NCI-H526 treated with DMSO at 0.1 percent for 48 hours (cell line): ENCODE measurements around the gene TMBIM6.
"Not testable (repeated sequence)": the region's sequence is repeated elsewhere in the genome, so short reads cannot be mapped to it uniquely, and the experiment has no call there.

ENCODE experiments used
- DNase-seq: peaks from one replicate; lab custom pipeline; 2025; lab: John Stamatoyannopoulos, UW

TMBIM6 gene

GRCh38 chr12:49730050-49730449 lies 11.3 kb upstream of the TMBIM6 start:
- no peak for DNase-seq

DNA sequence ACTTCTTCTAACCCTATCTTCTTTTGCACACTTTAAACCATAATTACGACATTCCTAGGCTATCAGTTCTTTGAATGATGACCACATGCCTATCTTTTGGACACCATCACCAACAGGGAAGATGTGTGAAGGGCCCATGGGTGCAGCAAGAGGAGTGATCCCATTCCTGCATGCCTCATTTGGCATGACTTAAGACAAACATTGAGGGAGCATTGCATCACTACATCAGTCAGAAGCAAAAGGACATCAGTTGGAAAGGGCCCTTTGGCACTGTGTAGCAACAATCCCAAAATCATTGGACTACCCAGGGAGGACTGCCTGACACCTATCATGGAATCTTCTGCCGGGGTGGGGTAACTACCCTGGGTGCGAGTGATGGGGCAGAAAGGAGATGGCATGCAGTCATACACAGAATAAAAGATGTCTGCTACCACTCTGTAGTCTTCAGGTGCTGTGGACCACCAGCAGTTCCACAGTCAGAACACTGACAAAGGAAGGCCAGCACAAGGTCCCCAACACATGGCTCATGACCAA lies 10.7 kb upstream of the TMBIM6 start:
- no peak for DNase-seq

GRCh38 chr12:49733219-49734017 lies 7.9 kb upstream of the TMBIM6 start:
- DNase-seq = no peak

DNA sequence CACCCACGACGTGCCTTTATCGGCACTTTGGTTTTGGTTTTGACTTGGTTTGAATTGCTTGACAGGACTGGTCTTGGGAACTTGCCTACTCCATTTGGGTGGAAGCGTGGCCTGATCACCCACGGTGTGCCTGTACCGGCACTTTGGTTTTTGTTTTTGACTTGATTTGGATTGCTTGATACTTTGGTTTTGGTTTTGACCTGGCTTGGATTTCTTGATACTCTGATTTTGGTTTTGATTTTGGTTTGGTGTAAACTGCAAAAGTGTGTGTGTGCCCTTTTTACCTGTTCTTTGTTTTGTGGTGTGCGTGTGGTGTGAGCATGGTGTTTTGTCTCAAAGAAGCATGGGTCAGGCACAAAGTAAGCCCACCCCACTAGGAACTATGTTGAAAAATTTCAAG lies 6.5 kb upstream of the TMBIM6 start:
- DNase-seq = not testable (repeated sequence)

- DNase-seq = not testable (repeated sequence)
Observed at GRCh38 chr12:49738721-49739120, 2.6 kb upstream of the TMBIM6 start.

- DNase-seq = not testable (repeated sequence)
Observed at GRCh38 chr12:49740277-49740676, 1.1 kb upstream of the TMBIM6 start.

GRCh38 chr12:49741882-49742620 lies 694 bp downstream of the TMBIM6 start:
- DNase-seq = no peak

- no peak for DNase-seq
Observed at GRCh38 chr12:49744363-49744885, 3.1 kb downstream of the TMBIM6 start.

- no peak for DNase-seq
Observed at GRCh38 chr12:49748306-49748705, 6.9 kb downstream of the TMBIM6 start.

DNA sequence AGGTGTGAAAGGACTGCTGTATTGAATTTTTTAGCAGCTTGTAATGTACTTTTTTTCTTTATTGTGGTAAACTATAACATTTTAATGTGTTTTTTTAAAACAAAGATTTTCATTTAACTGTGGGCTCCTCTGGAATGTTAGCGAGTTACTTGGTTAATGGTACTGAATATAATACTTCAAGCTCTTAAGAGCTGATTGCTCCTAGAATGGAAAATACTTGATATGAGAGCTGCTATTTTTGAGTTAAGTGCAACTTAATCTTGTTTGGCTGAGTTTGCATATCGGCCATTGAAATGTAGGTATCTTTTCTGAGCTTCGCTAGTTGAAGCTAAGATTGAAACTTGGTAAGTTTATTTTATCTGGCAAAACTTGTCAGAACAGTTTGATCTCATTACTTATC lies 7.4 kb downstream of the TMBIM6 start:
- DNase-seq = no peak

DNA sequence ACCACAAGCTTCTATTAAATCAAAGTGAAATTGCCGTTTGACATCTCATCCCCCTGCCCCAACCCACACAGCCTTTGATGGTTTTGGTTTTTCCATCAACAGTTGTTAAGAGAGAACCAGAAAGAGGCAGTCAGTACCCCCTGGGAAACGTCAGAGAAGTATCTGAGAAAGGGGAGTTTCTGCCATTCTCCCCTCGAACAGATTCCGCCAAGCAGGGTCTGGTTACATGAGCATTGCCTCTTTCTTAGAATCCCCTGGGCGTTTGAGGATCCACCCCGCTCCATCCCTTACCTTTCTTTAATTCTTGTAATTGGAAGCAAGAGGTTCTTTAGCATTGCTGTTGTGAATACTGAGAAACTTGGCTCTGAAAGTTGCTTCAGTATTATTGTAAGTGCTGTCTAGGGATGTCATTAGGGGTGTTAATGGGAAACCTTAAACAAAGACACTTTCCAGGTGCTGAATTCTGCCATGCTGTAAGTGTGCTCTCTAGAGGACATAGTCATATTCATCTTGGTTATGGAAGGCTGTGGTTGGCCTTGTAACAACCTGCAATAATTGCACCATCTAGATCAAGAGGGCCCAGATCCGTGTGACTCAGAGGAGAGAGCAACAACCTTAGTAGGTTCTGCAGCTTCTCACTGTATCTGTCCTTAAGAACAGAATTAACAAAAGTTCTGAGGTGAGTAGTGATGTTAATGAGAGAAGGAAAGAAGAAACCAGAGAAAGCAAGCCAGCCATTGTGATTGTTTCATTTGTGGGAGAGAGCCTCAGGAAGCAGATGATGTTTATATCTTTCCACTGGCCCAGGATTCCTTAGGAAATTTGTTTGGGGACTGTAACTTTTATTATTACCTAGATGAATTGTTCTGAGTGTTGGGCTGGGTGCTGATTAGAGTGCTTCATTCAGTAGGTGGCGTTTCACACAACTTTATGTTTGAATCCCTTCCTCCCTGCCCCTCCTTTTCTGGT lies 9.0 kb downstream of the TMBIM6 start:
- DNase-seq = no peak

DNA sequence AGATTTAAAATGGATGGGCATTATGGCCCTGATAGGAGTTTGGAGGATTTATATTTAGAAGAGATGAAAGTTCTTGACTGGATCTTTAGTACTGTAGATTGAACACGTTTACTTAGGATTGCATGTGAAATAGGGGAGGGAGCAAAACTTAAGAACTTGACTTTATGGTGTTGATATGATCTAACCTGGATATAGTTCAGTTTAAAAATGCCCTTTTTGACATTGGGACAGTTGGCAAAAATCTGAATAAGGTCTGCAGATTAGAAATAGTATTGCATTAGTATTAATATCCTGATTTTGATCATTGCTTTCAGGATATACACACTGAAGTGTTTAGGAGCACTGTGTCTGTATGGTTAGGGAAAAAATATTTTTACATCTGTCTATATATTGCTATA lies 9.6 kb downstream of the TMBIM6 start:
- DNase-seq = no peak

DNA sequence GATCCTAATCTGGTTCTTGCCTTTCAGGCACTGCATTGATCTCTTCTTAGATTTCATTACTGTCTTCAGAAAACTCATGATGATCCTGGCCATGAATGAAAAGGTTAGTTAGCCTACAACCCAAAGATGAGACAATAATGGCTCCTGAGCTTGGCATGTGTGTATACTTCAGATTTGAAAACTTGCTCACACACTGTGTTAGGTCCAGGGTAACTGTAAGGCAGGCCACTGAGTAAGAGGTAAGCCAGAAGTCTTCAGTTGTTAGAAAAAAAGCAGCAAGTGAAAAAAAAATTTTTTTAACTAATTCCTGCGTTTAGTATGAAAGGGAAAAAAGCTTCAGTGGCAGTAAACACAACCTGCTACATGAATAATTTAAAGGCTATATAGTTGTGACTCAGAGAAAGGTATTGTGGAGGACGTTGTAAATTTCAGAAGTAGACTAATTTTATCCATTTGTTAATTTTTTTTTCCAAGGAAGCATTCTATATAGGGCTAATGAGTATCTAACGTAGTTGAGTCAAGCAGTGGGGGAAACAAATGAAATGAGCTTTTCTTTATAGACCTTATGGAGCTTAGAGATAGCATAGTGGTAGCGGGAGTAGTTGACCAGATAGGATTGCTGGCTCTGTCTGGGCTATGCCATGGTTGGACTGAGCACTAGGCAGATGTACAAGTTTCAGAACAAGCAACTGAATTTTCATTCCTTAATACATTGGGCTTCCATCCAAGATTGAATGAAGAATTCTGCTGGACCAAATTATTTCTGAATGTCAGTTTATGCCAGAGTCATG lies 20.5 kb downstream of the TMBIM6 start:
- DNase-seq = no peak

DNA sequence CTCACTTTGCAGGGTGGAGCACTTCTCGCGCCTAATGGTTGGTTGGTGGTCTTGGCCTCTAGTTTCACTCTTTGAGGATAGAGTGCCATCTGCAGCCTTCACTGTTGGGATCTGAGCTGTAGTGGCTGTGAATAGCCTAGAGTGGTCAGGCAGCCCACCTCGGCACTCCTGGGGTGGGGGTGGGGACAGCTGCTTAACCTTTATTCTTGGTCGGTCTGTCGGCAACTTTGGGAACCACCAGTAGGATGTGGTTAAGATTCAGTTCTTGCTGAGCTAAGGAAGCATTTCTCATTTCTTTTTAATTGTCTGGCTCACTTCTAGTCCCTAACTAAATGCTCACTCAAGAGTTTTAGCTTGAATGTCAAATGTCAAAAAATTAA lies 21.1 kb downstream of the TMBIM6 start:
- DNase-seq = no peak

- DNase-seq = no peak
Observed at GRCh38 chr12:49763006-49763591, 21.7 kb downstream of the TMBIM6 start.

DNA sequence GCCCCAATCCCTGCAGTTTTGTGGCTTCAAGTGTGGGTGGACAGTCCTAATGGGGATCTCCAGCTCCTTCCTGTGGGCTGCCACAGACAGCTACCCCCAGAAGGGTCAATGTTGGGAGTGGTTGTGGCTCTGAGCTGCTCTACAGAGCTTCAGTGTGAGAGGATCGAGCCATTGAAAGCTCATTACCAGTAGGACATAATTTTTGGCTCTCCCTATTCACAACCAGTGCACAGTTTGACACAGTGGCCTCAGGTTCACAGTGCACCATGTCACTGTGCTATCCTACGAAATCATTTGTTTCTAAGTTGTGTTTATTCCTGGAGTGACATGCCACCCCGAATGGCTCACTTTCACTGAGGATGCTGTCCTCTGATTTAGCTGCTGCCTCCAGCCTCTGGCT lies 22.8 kb downstream of the TMBIM6 start:
- DNase-seq = no peak

DNA sequence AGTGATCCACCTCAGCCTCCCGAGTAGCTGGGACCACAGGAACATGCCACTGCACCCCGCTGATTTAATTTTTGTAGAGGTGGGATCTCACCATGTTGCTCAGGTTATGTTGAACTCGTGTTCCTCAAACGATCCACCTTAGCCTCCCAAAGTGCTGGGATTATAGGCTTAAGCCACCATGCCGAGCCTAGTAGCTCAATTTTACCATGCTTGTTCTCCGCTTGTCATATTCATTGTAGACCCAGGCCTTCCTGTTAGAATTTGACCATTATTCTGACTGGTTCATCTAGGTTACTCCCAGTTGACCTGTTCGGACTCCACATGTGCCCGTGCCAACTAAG lies 24.7 kb downstream of the TMBIM6 start:
- DNase-seq = no peak

DNA sequence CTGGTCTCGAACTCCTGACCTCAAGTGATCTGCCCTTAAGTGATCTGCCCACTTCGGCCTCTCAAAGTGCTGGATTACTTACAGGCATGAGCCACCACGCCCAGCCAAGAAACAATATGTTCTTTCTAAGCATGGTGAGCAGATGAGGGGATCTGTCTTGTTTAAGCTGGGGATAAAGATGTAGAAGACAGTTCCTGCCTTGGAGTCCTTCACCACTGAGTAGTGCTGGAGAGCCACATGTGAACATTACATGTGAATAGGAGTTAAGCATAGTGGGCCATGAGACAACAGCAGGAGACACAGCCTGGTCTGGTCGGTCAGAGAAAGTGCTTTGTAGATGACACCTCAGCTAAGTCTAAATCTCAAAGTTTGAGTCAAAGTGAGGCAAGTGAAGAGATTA lies 26.0 kb downstream of the TMBIM6 start:
- no peak for DNase-seq

DNA sequence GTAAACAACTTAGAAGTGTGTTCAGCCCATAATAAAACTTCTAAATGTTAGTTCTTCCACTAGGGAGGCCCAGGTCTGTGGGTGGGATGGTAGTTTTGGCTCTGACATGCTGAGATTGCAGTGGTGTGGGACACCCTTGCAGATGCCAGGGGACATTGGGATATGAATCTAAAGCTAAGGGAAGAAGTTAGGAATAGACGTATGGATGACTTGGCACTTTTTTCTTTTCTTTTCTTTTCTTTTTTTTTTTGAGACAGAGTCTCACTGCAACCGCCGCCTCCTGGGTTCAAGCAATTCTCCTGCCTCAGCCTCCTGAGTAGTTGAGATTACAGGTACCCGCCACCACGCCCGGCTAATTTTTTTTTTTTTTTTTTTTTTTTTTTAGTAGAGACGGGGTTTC lies 31.7 kb downstream of the TMBIM6 start:
- not testable (repeated sequence) for DNase-seq

GRCh38 chr12:49776413-49776812 lies 35.1 kb downstream of the TMBIM6 start:
- DNase-seq = no peak

- DNase-seq = no peak
Observed at GRCh38 chr12:49776858-49777257, 35.5 kb downstream of the TMBIM6 start.
